ENCODE data around the gene SCAF4. TPM values are rescaled to one million over a fixed set of nuclear protein-coding genes. Genes with fewer than 3 reads are reported as not detected.
"Not testable (repeated sequence)": the region's sequence is repeated elsewhere in the genome, so short reads cannot be mapped to it uniquely, and the experiment has no call there.

SCAF4 gene
- total RNA-seq, 1 donor from 2014 or later: 31.9 TPM

GRCh38 chr21:31741116-31741515 is 9.2 kb upstream of the SCAF4 start:
- Histone ChIP-seq H3K27me3 (no peaks in the 10 kb centered on the region), H4K20me1 (ENCODE audit: low read depth) (no peaks in the 10 kb centered on the region), H3K36me3 (no peaks in the 10 kb centered on the region), H3K9ac (no peak overlapping the region), H3F3A (ENCODE audit: low read depth) (no peaks in the 10 kb centered on the region), H3K79me2 (ENCODE audit: low read depth) (no peaks in the 10 kb centered on the region), H3K4me3 (no peak overlapping the region), H3K27ac (no peak overlapping the region), H2AFZ (replicated peaks) (no peak overlapping the region), H3K4me2 (no peak overlapping the region), H3K4me1 (no peaks in the 10 kb centered on the region), H3K9me3 (ENCODE audit: low read depth) (no peaks in the 10 kb centered on the region)
- DNase-seq (ENCODE audit: low spot score): no peak
- no peak for TF ChIP-seq EZH2 (IDR thresholded peaks at IDR 0.05)
- TF ChIP-seq EZH2phosphoT487 (IDR thresholded peaks at IDR 0.05): no peak
- TF ChIP-seq CTCF (IDR thresholded peaks at IDR 0.05): no peak
- Mint-ChIP-seq H3K4me1 (peaks cover under 1% of the 10 kb centered on the region), H3K27ac (no peak overlapping the region), H3K9me3 (peaks cover 23% of the 10 kb centered on the region), H3K36me3 (peaks cover 4% of the 10 kb centered on the region), H3K4me3 (no peak overlapping the region), H3K27me3 (ENCODE audit: insufficient read depth, low read depth) (no peaks in the 10 kb centered on the region)

DNA sequence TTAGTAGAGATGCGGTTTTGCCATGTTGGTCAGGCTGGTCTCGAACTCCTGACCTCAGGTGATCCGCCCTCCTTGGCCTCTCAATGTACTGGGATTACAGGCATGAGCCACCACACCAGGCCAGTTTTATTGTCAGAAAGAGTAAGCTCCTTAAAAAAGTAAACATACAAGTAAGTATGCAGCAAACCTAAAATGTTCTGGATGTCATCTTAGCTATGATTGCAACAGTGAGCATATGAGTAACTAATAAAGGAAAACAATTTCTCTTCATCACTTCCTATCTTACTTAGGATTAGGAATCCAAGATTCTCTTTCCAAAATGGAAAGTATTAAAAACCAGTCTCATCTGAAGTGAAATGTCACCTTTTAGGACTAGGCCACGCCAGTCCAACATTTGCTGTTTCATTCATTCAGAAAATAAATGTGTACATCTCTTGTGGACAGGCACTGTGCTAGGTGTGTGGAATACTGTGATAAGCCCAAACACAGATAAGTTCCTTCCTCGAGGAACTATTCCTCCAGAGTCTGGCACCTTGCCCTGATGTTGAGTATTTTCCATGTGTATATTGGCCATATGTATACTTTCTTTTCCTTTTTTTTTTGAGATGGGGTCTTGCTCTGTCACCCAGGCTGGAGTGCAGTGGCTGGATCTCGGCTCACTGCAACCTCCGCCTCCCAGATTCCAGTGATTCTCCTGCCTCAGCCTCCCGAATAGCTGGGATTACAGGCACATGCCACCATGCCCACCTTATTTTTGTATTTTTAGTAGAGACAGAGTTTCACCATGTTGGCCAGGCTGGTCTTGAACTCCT is 5.9 kb upstream of the SCAF4 start:
- not testable (repeated sequence) for H3K9me3 Mint-ChIP-seq; H3K4me3 ChIP-seq; H3K4me3 Mint-ChIP-seq; H3K36me3 ChIP-seq; H3K27me3 Mint-ChIP-seq (ENCODE audit: insufficient read depth, low read depth); H3K36me3 Mint-ChIP-seq; H3K27me3 ChIP-seq; H4K20me1 ChIP-seq (ENCODE audit: low read depth); DNase-seq (ENCODE audit: low spot score); H2AFZ ChIP-seq (replicated peaks); H3K4me2 ChIP-seq; H3K27ac ChIP-seq; H3K9ac ChIP-seq; H3K9me3 ChIP-seq (ENCODE audit: low read depth); H3K27ac Mint-ChIP-seq
- H3K4me1 Mint-ChIP-seq: peaks cover 12% of the 10 kb centered on the region
- Histone ChIP-seq H3K4me1 (peaks cover 11% of the 10 kb centered on the region), H3F3A (ENCODE audit: low read depth) (peaks cover 12% of the 10 kb centered on the region), H3K79me2 (ENCODE audit: low read depth) (peaks cover 20% of the 10 kb centered on the region)

- H2AFZ ChIP-seq (replicated peaks): no peak overlapping the region
- peaks cover 38% of the 10 kb centered on the region for H3K79me2 ChIP-seq (ENCODE audit: low read depth)
- H3K27me3 Mint-ChIP-seq (ENCODE audit: insufficient read depth, low read depth): peaks cover 5% of the 10 kb centered on the region
- no peak overlapping the region for H3K9ac ChIP-seq
- H3K27me3 ChIP-seq: no peaks in the 10 kb centered on the region
- H3K27ac Mint-ChIP-seq: no peak overlapping the region
- H4K20me1 ChIP-seq (ENCODE audit: low read depth): peaks cover 6% of the 10 kb centered on the region
- peaks cover 15% of the 10 kb centered on the region for H3K4me1 ChIP-seq
- no peak overlapping the region for H3K27ac ChIP-seq
- no peaks in the 10 kb centered on the region for H3K9me3 Mint-ChIP-seq
- H3K36me3 ChIP-seq: no peaks in the 10 kb centered on the region
- peaks cover 30% of the 10 kb centered on the region for H3F3A ChIP-seq (ENCODE audit: low read depth)
- no peak overlapping the region for H3K4me3 ChIP-seq
- TF ChIP-seq EZH2 (IDR thresholded peaks at IDR 0.05): no peak
- TF ChIP-seq EZH2phosphoT487 (IDR thresholded peaks at IDR 0.05): no peak
- TF ChIP-seq CTCF (IDR thresholded peaks at IDR 0.05): no peak
- DNase-seq (ENCODE audit: low spot score): no peak
- no peaks in the 10 kb centered on the region for H3K9me3 ChIP-seq (ENCODE audit: low read depth)
- H3K4me1 Mint-ChIP-seq: peaks cover 13% of the 10 kb centered on the region
- H3K4me2 ChIP-seq: no peak overlapping the region
- no peak overlapping the region for H3K4me3 Mint-ChIP-seq
- H3K36me3 Mint-ChIP-seq: peaks cover 2% of the 10 kb centered on the region
Measured at GRCh38 chr21:31735511-31735992, 3.6 kb upstream of the SCAF4 start.

- Histone ChIP-seq H3K4me1 (peaks cover 34% of the 10 kb centered on the region), H3K9me3 (ENCODE audit: low read depth) (no peaks in the 10 kb centered on the region), H3K4me3 (peak overlapping the region; percentile 99), H3K9ac (no peak overlapping the region), H2AFZ (replicated peaks) (no peak overlapping the region), H3K27ac (no peak overlapping the region), H4K20me1 (ENCODE audit: low read depth) (peaks cover 25% of the 10 kb centered on the region), H3K36me3 (no peaks in the 10 kb centered on the region), H3F3A (ENCODE audit: low read depth) (peaks cover 34% of the 10 kb centered on the region), H3K4me2 (peak overlapping the region; percentile 95), H3K79me2 (ENCODE audit: low read depth) (peaks cover 57% of the 10 kb centered on the region), H3K27me3 (no peaks in the 10 kb centered on the region)
- H3K36me3 Mint-ChIP-seq: peaks cover 2% of the 10 kb centered on the region
- no peak for DNase-seq (ENCODE audit: low spot score)
- no peak overlapping the region for H3K27ac Mint-ChIP-seq
- H3K27me3 Mint-ChIP-seq (ENCODE audit: insufficient read depth, low read depth): peaks cover 5% of the 10 kb centered on the region
- no peak overlapping the region for H3K4me3 Mint-ChIP-seq
- no peak for TF ChIP-seq EZH2 (IDR thresholded peaks at IDR 0.05)
- no peak for TF ChIP-seq EZH2phosphoT487 (IDR thresholded peaks at IDR 0.05)
- TF ChIP-seq CTCF (IDR thresholded peaks at IDR 0.05): no peak
- no peaks in the 10 kb centered on the region for H3K9me3 Mint-ChIP-seq
- H3K4me1 Mint-ChIP-seq: peaks cover 19% of the 10 kb centered on the region
Measured at GRCh38 chr21:31733551-31734149, 1.7 kb upstream of the SCAF4 start.
